Activated naive CD8-positive, alpha-beta T cell treated with anti-CD3 and anti-CD28 coated beads, Interleukin-2, amount 50 U/mL, for 16 hours (primary cell): Measurements from ENCODE around the gene GPR75.
"Not testable (repeated sequence)": the region's sequence is repeated elsewhere in the genome, so short reads cannot be mapped to it uniquely, and the experiment has no call there.

Source experiments
- DNase-seq: peaks from one replicate; pipeline ENCODE4 v3.0.0-alpha.2; 2020; ENCODE audit warnings: low read depth, low spot score

Gene GPR75

DNA sequence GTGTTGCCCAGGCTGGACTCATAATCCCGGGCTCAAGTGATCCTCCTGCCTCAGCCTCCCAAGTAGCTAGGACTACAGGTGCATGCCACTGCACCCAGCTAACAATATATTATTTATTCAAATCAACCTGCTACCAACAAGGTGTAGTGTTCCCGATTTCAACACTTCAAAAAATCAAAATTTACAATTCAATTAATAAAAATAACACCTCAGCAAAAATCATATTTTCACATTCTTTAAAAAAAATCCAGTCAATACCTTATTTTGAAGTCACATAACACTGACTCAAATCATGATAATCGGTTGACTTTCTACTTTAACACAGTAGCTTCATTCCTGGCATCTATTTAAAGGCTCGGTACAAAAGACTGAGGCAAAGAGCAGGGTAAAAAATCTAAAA is 7.2 kb downstream of the GPR75 start:
- DNase-seq: no peak

DNA sequence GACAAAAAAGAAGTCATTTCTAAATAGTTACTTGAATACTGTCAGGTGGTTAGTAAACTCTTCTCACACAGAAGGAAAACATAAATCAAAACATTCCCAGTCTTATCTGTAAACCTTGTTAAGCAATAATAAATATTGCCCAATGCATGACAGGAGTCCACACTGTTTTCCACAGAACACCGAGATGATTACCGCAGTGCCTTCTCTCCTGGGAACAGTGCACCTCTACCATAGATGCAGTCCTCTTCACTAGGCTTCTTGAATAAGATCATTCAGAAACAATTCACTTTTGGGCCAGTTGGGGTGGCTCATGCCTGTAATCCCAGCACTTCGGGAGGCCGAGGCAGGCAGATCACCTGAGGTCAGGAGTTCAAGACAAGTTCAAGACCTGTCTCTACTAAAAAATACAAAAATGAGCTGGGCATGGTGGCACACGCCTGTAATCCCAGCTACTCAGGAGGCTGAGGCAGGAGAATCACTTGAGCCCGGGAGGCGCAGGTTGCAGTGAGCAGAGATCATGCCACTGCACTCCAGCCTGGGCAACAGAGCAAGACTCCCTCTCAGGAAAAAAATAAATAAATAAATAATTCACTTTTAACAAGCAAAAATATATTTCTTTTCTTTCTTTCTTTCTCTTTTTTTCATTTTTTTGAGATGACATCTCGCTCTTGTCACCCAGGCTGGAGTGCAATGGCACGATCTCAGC is 8.6 kb downstream of the GPR75 start:
- not testable (repeated sequence) for DNase-seq

DNA sequence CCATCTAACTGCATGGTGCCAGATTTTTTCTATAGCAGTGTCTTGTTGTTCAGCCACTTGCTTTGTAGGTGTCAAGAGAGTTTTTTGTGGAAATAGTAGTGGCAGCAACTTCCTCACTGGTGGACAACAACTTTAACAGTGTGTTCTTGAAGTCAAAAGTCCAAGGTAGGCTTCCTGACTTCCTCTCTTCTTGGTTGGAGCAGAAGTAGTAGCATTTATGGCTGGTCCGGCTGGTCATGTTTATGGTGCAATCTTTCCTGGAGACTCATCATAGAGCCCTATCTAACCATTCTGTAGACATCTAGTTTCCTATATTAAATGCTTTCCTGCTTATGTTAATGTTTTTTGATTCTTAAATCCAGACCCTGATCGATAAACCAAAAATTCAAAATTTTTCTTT is 11.7 kb downstream of the GPR75 start:
- no peak for DNase-seq

DNA sequence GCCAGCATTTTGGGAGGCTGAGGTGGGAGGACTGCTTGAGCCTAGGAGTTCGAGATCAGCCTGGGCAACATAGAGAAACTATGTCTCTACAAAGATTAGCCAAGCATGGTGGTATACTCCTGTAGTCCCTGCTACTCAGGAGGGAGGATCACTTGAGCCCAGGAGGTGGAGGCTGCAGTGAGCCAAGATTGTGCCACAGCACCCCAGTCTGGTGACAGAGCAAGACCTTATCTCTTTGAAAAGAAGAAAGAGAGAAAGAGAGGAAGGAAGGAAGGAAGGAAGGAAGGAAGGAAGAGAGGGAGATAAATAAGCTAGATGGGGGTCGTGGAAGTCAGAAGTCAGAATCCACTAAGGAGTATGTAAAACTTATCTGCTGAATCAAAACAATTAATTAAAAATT is 16.2 kb downstream of the GPR75 start:
- no peak for DNase-seq

DNA sequence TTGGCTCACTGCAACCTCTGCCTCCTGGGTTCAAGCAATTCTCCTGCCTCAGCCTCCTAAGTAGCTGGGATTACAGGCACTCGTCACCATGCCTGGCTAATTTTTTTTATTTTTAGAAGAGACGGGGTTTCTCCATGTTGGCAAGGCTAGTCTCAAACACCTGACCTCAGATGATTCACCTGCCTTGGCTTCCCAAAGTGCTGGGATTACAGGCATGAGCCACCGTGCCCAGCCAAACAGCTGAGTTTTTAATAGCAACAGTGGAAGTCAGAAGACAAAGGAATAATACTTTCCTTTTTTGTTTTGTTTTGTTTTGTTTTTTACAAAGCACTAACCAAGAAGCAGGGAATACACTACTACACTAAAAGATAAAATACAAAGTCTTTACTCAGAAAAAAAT is 16.9 kb downstream of the GPR75 start:
- DNase-seq: no peak

DNA sequence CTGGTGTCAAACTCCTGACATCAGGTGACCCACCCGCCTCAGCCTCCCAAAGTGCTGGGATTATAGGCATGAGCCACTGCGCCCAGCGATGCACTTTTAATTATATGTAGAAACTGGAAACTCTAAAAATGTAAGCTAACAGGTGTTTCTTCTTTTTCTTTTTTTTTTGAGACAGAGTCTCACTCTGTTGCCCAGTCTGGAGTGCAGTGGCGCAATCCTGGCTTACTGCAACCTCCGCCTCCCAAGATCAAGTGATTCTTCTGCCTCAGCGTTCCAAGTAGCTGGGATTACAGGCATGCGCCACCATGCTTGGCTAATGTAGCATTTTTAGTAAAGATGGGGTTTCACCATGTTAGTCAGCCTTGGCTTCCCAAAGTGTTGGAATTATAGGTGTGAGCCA is 18.1 kb downstream of the GPR75 start:
- DNase-seq: not testable (repeated sequence)

DNA sequence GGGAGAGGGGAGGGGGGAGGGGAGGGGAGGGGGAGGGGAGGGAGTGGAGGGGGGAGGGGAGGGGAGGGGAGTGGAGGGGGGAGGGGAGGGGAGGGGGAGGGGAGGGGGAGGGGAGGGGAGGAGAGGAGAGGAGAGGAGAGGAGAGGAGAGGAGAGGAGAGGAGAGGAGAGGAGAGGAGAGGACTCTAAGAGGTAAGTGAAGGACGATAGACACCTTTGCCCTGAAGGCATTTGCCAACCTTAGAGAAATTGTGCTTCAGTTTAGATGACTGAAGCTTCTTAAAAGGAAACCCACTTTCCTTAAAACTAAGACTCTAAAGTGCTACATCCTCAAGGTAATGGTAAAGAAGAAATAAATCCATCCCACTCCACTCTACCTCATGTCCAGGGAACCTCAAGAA is 19.2 kb downstream of the GPR75 start:
- DNase-seq: no peak

DNA sequence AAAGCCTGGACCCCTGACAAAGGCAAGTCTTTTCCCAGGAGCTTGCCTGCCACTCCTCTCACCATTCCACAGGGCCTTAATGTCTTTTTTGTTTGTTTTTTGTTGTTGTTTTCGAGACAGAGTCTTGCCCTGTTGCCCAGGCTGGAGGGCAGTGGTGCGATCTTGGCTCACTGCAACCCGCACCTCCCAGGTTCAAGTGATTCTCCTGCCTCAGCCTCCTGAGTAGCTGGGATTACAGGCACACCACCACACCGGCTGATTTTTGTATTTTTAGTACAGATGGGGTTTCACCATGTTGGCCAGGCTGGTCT is 29.8 kb downstream of the GPR75 start:
- not testable (repeated sequence) for DNase-seq

DNA sequence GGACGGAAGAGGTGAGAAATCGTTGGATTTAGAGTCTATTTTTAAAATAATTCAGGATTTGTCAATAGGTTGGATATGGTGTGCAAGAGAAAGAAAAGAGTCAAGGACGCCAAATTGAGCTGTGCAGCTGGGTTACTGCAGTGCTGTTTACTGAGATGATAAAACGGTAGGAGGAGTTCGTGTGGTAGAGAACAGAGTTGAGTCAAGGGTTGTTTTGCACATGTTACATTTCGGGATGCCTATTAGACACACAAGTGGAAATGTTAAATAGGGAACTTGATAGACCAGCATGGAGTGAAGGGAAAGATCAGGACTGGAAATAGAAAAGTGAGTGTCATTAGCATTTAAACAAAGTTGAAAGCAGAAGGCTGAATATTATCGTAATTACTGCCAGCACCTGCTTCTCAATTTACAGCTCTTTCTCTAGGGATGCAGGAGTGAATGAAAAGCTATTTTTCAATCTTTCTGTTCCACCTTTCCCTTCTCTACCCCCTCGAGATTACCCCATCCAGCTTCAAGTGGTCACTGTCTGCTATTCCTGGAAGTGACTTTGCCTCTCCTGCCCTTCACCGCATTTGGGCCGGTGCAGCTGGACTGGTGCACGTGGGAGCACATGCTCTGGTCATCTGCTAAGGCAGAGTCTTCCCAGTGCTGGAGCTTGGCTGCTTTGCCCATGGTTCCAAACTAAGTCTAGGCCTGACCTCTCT is 30.3 kb downstream of the GPR75 start:
- no peak for DNase-seq

DNA sequence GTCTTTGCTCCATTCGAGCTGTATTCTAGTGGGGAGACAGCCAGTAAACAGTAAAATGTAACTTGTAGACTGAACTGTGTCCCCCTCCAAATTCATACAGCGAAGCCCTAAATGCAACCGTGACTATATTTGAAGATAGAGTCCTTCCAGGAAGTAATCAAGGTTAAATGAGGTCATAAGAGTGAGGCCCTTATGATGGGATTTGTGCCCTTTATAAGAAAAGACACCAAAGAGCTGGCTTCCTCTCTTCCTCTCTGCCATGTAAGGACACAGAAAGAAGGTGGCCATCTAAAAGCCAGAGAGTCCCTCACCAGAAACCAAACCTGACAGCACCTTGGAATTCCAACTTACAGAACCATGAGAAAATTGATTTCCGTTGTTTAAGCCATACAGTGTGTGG is 31.4 kb downstream of the GPR75 start:
- no peak for DNase-seq

DNA sequence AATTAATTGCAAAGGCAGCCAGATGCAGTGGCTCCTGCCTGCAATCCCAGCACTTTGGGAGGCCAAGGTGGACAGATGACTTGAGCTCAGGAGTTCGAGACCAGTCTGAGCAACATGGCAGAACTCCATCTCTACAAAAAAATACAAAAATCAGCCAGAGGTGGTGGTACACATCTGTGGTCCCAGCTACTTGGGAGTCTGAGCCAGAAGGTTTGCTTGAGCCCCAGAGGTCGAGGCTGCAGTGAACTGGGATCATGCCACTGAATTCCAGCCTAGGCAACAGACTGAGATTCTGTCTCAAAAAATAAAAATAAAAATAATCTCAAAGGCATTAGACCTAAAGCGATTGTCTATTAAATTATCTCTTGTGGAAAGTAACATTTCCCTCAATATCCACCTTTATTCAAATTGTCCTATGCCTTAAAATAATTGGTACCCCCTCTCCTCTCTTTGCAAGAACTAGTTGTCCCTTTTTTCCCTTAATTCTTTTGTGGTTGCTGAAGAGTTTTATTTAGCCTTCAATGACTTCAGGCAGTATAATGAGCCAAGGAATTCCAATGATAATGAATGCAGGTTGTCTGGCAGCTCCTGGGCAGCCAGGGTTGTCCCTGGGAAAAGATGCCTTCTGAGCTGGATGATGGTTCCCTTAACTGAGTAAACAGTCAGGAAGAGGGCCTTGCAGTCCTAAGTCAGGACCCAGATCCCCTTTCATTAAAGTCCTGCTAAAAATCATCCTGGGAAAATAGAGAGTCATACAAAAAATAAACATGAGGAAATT is 32.2 kb downstream of the GPR75 start:
- no peak for DNase-seq

DNA sequence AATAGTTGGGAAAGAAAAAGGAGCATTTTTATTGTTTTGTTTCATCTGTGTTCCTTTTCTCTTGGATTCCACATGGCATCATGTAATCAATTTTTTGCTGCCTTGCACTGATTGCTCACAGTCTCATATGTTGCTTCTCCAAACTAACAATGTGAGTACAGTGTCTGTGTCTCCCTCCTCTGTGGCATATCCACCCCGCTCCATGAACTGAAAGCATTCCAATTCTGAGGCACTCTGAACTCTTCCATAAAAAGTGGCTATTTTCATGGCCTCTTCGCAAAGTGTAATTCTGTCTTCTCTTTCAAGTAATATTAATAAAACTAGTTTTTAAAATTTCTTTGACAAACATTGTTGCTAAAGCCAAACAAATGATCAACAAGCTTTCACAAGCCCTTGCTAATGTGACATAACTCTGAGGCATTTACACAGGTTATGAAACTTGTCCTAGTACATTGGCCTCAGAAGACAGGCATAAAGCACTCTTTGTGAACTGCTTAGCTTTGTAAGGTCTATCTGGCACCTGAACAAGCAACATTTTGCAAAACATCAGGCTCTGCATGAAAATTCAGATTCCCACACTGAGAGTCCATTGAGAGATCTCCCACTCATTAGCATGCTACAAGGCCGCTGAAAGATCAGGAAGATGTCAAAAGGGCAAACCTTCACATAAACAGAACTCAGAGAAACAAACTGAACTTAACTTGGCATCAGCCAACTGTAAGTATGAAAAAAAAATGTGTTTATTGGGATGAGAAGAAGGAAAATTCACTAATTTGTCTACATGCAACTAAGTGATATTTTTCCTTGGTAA is 33.0 kb downstream of the GPR75 start:
- DNase-seq: no peak

DNA sequence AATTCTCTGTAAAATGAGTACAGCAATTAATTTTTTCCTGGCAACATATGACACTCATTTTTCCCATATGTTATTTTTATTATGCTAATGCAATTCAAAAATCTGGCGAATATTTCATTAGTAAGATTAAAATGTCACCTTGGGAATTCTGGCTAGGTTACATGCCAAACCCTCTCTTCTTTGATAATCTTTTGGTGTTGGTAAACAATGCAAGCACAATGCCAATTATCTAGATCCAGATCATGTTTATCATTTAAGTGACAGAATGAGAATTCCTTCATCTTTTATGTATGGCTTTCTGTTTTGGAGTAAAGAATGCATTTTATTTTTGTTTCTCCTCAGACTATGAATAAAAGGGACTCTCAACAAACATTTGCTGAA is 33.7 kb downstream of the GPR75 start:
- no peak for DNase-seq

DNA sequence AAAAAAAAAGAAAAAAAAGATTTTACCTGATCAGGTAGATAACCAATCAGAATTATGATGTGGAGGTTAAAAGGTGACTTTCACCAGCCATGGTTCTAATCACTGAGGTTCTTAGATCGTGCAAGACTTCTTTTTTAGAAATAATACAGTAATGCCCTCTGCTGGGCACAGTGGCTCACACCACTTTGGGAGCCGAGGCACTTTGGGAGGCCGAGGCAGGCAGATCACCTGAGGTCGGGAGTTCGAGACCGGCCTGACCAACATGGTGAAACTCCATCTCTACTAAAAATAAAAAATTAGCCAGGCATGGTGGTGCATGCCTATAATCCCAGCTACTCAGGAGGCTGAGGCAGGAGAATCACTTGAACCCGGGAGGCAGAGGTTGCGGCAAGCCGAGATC is 36.1 kb downstream of the GPR75 start:
- not testable (repeated sequence) for DNase-seq

DNA sequence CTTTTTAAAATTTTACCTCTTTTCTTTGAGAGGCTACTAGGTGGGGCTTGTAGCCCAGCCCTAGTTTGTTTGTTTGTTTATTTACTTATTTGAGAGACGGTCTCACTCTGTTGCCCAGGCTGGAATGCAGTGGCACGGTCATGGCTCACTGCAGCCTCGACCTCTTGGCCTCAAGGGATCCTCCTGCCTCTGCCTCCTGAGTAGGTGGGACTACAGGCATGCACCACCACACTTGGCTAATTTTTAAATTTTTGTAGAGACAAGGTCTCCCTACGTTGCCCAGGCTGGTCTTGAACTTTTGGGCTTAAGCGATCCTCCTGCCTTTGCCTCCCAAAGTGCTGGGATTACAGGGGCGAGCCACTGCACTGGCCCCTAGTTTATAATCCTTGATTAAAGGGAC is 38.0 kb downstream of the GPR75 start:
- no peak for DNase-seq

DNA sequence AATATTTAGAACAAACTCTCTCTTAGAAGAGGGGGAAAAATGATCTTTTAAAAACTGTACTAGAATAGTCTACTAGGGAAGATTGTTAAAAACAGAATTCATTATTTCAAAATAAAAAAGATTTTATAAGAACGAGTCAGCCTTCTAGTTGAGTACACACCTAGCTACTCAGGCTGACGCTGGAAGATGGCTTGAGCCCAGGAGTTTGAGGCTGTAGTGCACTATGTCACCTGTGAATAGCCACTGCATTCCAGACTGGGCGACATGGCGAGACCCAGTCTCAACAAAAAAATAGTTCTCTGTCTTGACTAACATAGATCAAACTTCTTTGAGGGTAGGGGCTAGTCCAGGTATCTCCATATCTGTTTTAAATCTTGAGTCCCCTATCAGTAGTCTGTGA is 39.1 kb downstream of the GPR75 start:
- DNase-seq: no peak

DNA sequence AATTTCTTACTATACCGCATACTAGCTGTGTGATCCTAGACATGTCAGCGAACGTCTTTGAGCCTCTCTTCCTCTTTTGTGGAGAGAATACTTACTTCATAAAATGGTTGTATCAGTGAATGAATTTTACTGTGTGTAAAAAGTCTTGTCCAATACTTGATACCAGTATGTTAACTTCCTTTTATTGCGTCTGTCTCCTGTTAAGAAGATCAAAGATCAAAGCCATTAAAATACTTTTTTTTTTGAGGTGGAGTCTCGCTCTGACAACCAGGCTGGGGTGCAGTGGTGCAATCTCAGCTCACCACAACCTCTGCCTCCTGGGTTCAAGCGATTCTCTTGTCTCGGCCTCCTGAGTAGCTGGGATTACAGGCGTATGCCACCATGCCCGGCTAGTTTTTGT is 39.7 kb downstream of the GPR75 start:
- DNase-seq: no peak

DNA sequence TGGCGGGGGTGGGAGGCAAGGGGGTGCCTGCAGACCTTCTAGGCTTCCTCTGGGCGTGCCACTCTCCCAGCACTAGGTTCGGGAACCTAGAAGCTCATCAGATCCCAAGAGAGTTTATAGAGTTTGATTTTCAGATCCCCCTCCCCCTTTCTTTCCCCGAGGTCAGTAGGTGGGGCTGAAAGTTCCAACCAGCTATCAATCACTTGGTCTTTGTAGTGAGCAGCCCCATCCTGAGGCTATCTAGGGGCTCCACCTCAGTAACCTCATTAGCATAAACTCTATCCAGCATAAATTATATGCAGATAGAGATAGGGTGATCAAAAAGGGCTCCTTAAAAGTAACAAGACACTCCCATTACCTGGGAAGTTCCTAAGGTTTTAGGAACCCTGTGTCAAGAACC is 40.1 kb downstream of the GPR75 start:
- DNase-seq: no peak

DNA sequence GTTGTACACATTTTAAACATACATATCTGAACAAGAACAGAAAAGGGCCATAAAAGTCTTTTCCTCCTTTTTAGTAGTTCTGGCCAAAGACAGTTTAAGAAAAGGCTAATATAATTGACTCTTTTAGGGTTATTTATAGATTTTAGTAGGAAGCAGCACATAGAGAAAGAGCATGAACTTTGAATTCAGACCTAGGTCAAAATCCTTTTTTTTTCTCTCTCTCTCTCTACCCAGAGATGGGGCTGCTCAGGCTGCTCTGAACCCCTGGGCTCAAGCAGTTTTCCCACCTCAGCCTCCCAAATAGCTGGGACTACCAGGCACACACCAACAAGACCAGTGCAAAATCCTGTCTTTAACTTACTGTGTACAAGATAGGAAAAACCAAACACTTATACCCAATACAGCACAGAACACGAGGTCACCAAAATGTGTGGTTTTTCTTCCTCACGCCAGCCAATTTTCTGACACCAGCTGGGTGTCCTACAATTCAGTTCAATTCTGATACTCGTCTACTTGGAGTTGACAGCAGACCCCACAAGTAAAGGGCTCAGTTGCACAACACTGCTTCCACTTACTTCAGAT is 40.8 kb downstream of the GPR75 start:
- DNase-seq: no peak

DNA sequence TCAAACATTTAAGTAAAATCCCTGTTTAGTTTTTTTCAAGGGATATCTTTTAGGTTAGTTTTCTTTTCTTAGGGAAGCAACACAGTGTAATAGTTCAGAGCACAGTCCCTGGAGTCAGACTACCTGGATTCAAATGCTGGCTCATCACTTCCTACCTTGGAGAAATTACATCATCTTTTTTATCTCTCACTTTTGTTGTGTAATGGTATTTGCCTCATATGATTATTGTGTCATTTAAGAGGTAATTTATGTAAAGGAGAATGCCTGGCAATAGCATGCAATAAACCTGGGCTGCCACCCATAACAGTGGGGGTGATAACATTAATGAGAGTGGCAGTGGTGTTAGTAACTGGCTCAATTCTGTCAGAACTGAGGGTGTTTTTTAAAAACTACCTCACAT is 46.6 kb downstream of the GPR75 start:
- DNase-seq: no peak

DNA sequence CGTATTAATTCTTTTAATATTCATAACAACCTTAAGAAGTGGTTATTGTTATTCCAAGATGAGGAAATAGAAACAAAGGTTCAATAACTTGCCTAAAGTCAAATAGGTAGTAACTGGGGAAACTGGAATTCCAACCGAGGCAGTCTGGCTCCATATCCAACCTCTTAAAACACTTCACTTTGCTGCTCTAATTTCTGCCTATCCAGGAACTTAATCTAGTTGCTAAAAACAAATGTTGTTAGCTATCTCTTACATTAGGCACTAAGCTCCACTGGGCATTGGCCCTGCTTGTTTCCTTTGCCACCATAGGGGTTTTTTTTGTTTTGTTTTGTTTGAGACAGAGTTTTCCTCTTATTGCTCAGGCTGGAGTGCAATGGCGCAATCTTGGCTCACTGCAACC is 48.2 kb downstream of the GPR75 start:
- DNase-seq: no peak
